ENCODE data around the gene PLA2G2A.
"Not testable (repeated sequence)": the region's sequence is repeated elsewhere in the genome, so short reads cannot be mapped to it uniquely, and the experiment has no call there.

Gene PLA2G2A

DNA sequence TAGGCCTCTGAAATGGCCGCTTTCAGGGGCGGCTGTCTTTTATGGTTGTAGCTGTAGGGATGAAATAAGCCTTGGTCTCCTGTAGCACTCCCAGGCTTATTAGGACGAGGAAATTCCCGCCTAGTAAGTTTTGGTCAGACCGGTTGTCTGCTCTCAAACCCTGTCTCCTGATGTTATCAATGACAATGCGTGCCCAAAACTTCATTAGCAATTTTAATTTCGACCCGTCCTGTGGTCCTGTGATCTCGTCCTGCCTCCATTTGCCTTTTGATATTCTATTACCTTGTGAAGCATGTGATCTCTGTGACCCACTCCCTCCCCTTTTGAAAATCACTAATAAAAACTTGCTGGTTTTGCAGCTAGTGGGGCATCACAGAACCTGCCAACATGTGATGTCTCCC lies 10.8 kb upstream of the PLA2G2A start:
- not testable (repeated sequence) for H3K27ac ChIP-seq (ENCODE audit: insufficient read depth, low read length, poor library complexity, severe bottlenecking); H3K27me3 ChIP-seq (replicated peaks; ENCODE audit: control insufficient read depth, insufficient read depth, low read length, poor library complexity, severe bottlenecking); H3K36me3 ChIP-seq (ENCODE audit: control insufficient read depth, insufficient read depth, low read length); H3K9me3 ChIP-seq (ENCODE audit: control insufficient read depth, low read length); H3K4me3 ChIP-seq (ENCODE audit: insufficient read depth, low read depth, low read length, poor library complexity, severe bottlenecking); DNase-seq; H3K4me1 ChIP-seq (ENCODE audit: control insufficient read depth, insufficient read depth, low read length, poor library complexity, severe bottlenecking)

- no peaks in the 10 kb centered on the region for H3K36me3 ChIP-seq (ENCODE audit: control insufficient read depth, insufficient read depth, low read length)
- H3K27me3 ChIP-seq (replicated peaks; ENCODE audit: control insufficient read depth, insufficient read depth, low read length, poor library complexity, severe bottlenecking), result no peaks in the 10 kb centered on the region
- H3K27ac ChIP-seq (ENCODE audit: insufficient read depth, low read length, poor library complexity, severe bottlenecking), result no peak overlapping the region
- no peak overlapping the region for H3K4me3 ChIP-seq (ENCODE audit: insufficient read depth, low read depth, low read length, poor library complexity, severe bottlenecking)
- no peak for DNase-seq
- no peaks in the 10 kb centered on the region for H3K4me1 ChIP-seq (ENCODE audit: control insufficient read depth, insufficient read depth, low read length, poor library complexity, severe bottlenecking)
- H3K9me3 ChIP-seq (ENCODE audit: control insufficient read depth, low read length), result no peaks in the 10 kb centered on the region
These were observed 9.0 kb upstream of the PLA2G2A start for GRCh38 chr1:19988267-19989006.

DNA sequence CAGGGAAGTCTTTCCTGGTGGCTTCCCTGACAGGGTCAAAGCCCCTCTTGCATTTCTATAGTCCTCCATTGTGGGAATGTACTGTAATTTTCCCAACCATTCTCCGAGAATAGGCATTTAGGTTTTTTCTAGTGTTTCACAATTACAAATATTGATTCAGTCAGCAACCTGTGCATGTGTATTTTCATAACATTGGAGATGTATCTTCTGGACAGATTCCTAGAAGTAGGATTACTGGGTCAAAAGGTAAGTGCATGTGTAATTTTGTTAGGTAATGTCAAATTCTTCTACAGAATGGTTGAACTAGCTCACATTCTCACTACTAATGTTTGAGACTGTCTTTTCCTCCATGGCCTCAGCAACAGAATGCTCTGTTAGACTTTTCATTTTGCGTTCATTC lies 8.3 kb upstream of the PLA2G2A start:
- no peaks in the 10 kb centered on the region for H3K9me3 ChIP-seq (ENCODE audit: control insufficient read depth, low read length)
- no peaks in the 10 kb centered on the region for H3K36me3 ChIP-seq (ENCODE audit: control insufficient read depth, insufficient read depth, low read length)
- no peaks in the 10 kb centered on the region for H3K4me1 ChIP-seq (ENCODE audit: control insufficient read depth, insufficient read depth, low read length, poor library complexity, severe bottlenecking)
- H3K27me3 ChIP-seq (replicated peaks; ENCODE audit: control insufficient read depth, insufficient read depth, low read length, poor library complexity, severe bottlenecking), result no peaks in the 10 kb centered on the region
- no peak for DNase-seq
- no peak overlapping the region for H3K27ac ChIP-seq (ENCODE audit: insufficient read depth, low read length, poor library complexity, severe bottlenecking)
- H3K4me3 ChIP-seq (ENCODE audit: insufficient read depth, low read depth, low read length, poor library complexity, severe bottlenecking), result no peak overlapping the region

- H3K27ac ChIP-seq (ENCODE audit: insufficient read depth, low read length, poor library complexity, severe bottlenecking); H3K27me3 ChIP-seq (replicated peaks; ENCODE audit: control insufficient read depth, insufficient read depth, low read length, poor library complexity, severe bottlenecking); H3K36me3 ChIP-seq (ENCODE audit: control insufficient read depth, insufficient read depth, low read length); DNase-seq; H3K4me1 ChIP-seq (ENCODE audit: control insufficient read depth, insufficient read depth, low read length, poor library complexity, severe bottlenecking); H3K9me3 ChIP-seq (ENCODE audit: control insufficient read depth, low read length); H3K4me3 ChIP-seq (ENCODE audit: insufficient read depth, low read depth, low read length, poor library complexity, severe bottlenecking): not testable (repeated sequence)
These were observed 5.1 kb upstream of the PLA2G2A start for GRCh38 chr1:19984409-19985016.

DNA sequence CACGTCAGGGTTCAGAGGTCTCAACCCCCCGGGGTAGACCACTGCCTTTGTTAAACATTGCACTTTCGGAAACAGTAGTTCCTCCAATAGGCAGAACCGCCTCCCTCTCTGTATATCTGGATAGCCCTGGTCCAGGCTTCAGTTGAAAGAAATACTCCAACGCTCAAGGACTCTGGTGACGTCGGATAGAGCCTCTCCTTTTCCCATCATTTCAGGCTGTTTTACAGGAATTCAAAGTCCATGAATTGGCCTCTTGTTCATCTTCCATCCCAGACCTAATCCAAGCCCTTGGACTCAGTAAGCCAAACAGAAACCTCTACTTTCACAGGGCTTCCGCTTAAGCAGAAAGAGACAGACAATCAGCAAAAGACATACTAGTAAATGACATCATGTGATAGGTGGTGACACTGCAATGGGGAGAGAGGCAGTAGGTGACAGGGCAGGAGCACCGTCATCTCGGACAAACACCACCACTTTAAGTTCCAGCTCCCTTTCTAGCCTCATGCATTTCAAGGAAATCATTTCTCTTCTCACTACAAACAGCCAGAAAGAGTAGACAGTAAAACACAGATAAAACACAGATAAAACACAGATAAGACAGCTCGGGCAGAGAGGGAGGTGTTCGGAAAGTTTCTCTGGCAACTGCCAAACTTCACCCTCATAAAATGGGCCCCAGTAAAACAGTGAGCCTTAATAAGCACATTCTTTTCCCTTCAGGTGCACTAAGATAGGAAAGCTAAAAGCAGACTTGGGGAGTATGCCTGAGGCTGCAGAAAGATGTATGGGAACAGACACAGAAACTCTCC lies 2.3 kb upstream of the PLA2G2A start:
- H3K4me3 ChIP-seq (ENCODE audit: insufficient read depth, low read depth, low read length, poor library complexity, severe bottlenecking), result no peak overlapping the region
- DNase-seq, result no peak
- H3K27me3 ChIP-seq (replicated peaks; ENCODE audit: control insufficient read depth, insufficient read depth, low read length, poor library complexity, severe bottlenecking), result no peaks in the 10 kb centered on the region
- H3K27ac ChIP-seq (ENCODE audit: insufficient read depth, low read length, poor library complexity, severe bottlenecking), result no peak overlapping the region
- no peaks in the 10 kb centered on the region for H3K4me1 ChIP-seq (ENCODE audit: control insufficient read depth, insufficient read depth, low read length, poor library complexity, severe bottlenecking)
- no peaks in the 10 kb centered on the region for H3K36me3 ChIP-seq (ENCODE audit: control insufficient read depth, insufficient read depth, low read length)
- no peaks in the 10 kb centered on the region for H3K9me3 ChIP-seq (ENCODE audit: control insufficient read depth, low read length)

GRCh38 chr1:19981170-19981506 lies 1.7 kb upstream of the PLA2G2A start:
- Histone ChIP-seq H3K27ac (ENCODE audit: insufficient read depth, low read length, poor library complexity, severe bottlenecking) (no peak overlapping the region), H3K4me3 (ENCODE audit: insufficient read depth, low read depth, low read length, poor library complexity, severe bottlenecking) (no peak overlapping the region), H3K27me3 (replicated peaks; ENCODE audit: control insufficient read depth, insufficient read depth, low read length, poor library complexity, severe bottlenecking) (no peaks in the 10 kb centered on the region), H3K36me3 (ENCODE audit: control insufficient read depth, insufficient read depth, low read length) (no peaks in the 10 kb centered on the region), H3K4me1 (ENCODE audit: control insufficient read depth, insufficient read depth, low read length, poor library complexity, severe bottlenecking) (no peaks in the 10 kb centered on the region), H3K9me3 (ENCODE audit: control insufficient read depth, low read length) (no peaks in the 10 kb centered on the region)
- DNase-seq, result no peak

DNA sequence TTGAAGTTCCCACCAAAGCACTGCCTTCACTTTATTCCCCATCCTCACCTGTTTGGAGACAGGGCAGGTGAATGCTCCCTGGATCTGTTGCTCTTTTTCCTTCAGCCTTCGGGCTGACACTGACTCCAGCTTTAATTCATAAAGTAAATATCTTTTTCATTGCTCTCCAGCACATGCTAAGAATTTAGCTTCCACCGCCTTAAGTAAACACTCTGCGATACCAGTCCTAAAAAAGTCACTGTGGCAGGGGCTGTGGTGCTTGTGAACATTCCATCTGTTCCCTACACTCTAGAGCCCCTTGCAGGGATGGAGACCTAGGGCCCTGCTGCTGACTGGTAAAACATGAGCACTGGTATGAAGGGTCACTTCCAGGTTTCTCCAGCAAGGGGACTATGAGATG lies 896 bp upstream of the PLA2G2A start:
- Histone ChIP-seq H3K4me3 (ENCODE audit: insufficient read depth, low read depth, low read length, poor library complexity, severe bottlenecking) (no peak overlapping the region), H3K27me3 (replicated peaks; ENCODE audit: control insufficient read depth, insufficient read depth, low read length, poor library complexity, severe bottlenecking) (no peaks in the 10 kb centered on the region), H3K4me1 (ENCODE audit: control insufficient read depth, insufficient read depth, low read length, poor library complexity, severe bottlenecking) (no peaks in the 10 kb centered on the region), H3K9me3 (ENCODE audit: control insufficient read depth, low read length) (no peaks in the 10 kb centered on the region), H3K27ac (ENCODE audit: insufficient read depth, low read length, poor library complexity, severe bottlenecking) (no peak overlapping the region), H3K36me3 (ENCODE audit: control insufficient read depth, insufficient read depth, low read length) (no peaks in the 10 kb centered on the region)
- DNase-seq, result no peak

GRCh38 chr1:19978143-19978542 lies 1.3 kb downstream of the PLA2G2A start:
- Histone ChIP-seq H3K9me3 (ENCODE audit: control insufficient read depth, low read length) (no peaks in the 10 kb centered on the region), H3K27ac (ENCODE audit: insufficient read depth, low read length, poor library complexity, severe bottlenecking) (no peak overlapping the region), H3K36me3 (ENCODE audit: control insufficient read depth, insufficient read depth, low read length) (no peaks in the 10 kb centered on the region), H3K4me1 (ENCODE audit: control insufficient read depth, insufficient read depth, low read length, poor library complexity, severe bottlenecking) (no peaks in the 10 kb centered on the region), H3K27me3 (replicated peaks; ENCODE audit: control insufficient read depth, insufficient read depth, low read length, poor library complexity, severe bottlenecking) (no peaks in the 10 kb centered on the region), H3K4me3 (ENCODE audit: insufficient read depth, low read depth, low read length, poor library complexity, severe bottlenecking) (no peak overlapping the region)
- no peak for DNase-seq

DNA sequence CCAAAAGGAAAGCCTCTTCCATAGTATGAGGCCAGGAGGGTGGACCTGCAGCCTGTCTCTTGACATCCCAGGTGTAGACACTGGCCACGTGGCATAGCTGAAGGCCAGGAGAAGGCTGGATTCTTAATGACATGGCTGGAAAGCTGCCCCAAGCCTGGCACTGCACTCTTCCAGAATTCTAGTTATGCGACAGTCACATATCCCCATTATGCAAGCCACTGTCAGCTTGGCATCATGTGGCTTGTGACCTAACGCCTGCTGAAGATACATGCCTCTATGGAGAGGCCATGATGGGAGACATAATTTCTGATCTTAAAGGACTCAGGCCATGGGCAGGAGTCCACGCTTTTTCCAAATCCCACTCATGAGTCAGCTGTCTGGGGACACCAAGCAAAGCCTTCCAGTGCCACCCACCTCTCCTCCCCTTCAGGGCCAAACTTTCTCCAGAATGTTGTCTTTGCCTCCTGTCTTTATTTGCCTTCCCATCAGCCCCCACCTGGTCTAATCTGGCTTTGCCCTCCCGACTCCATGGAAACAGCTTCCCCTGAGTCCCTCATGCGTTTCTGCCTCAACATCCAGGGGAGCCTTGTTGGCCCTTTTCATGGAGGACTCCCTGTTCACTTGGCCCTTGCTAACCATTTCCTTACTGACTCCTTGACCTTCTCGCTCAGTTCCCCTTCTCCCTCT lies 3.0 kb downstream of the PLA2G2A start:
- Histone ChIP-seq H3K4me3 (ENCODE audit: insufficient read depth, low read depth, low read length, poor library complexity, severe bottlenecking) (no peak overlapping the region), H3K36me3 (ENCODE audit: control insufficient read depth, insufficient read depth, low read length) (no peaks in the 10 kb centered on the region), H3K27ac (ENCODE audit: insufficient read depth, low read length, poor library complexity, severe bottlenecking) (no peak overlapping the region), H3K9me3 (ENCODE audit: control insufficient read depth, low read length) (no peaks in the 10 kb centered on the region), H3K4me1 (ENCODE audit: control insufficient read depth, insufficient read depth, low read length, poor library complexity, severe bottlenecking) (no peaks in the 10 kb centered on the region), H3K27me3 (replicated peaks; ENCODE audit: control insufficient read depth, insufficient read depth, low read length, poor library complexity, severe bottlenecking) (no peaks in the 10 kb centered on the region)
- no peak for DNase-seq
